GM12878 (cell line): ENCODE results near the gene VMP1. TPM values are rescaled to one million over a fixed set of nuclear protein-coding genes. Genes with fewer than 3 reads are reported as not detected.

Experiments used
- BACH1 ChIP-seq: fragments of 450-650 bp; IDR thresholded peaks from 2 replicates; pipeline ENCODE4 v1.6.1; 2017; ENCODE audit warnings: mild to moderate bottlenecking, borderline replicate concordance
- CHD1 ChIP-seq: IDR thresholded peaks from 2 replicates; pipeline ENCODE4 v1.6.1; 2012; ENCODE audit warnings: low read depth, low read length, improper control_type of control experiment
- FOS ChIP-seq: IDR thresholded peaks from 3 replicates; pipeline ENCODE4 v1.6.1; 2011; ENCODE audit warnings: borderline replicate concordance; ENCODE audit not compliant: insufficient read length; ENCODE audit errors: extremely low read depth
- IKZF1 ChIP-seq: fragments of 450-650 bp; conservative IDR thresholded peaks from 2 replicates; pipeline ENCODE4 v1.6.1; 2017; ENCODE audit warnings: antibody characterized with exemption, mild to moderate bottlenecking
- JUNB ChIP-seq: IDR thresholded peaks from 2 replicates; pipeline ENCODE4 v1.6.1; 2016; ENCODE audit warnings: antibody characterized with exemption, mild to moderate bottlenecking
- KLF5 ChIP-seq: fragments of 450-650 bp; IDR thresholded peaks from 2 replicates; pipeline ENCODE4 v1.6.1; 2014; ENCODE audit warnings: mild to moderate bottlenecking; ENCODE audit not compliant: partially characterized antibody
- NFYA ChIP-seq: IDR thresholded peaks from 2 replicates; pipeline ENCODE4 v1.6.1; 2011; ENCODE audit warnings: low read depth, mild to moderate bottlenecking, low read length, improper control_type of control experiment, borderline replicate concordance
- SMAD1 ChIP-seq: fragments of 450-650 bp; IDR thresholded peaks from 2 replicates; pipeline ENCODE4 v1.6.1; 2018; ENCODE audit warnings: mild to moderate bottlenecking, low read depth; ENCODE audit not compliant: partially characterized antibody
- TCF7 ChIP-seq: IDR thresholded peaks from 2 replicates; pipeline ENCODE4 v1.6.1; 2014; ENCODE audit warnings: antibody characterized with exemption, borderline replicate concordance
- ZNF217 ChIP-seq: fragments of 450-650 bp; IDR thresholded peaks from 2 replicates; pipeline ENCODE4 v1.6.1; 2017; ENCODE audit warnings: antibody characterized with exemption, mild to moderate bottlenecking
- polyA plus RNA-seq, 11 experiments: library from polyadenylated mRNA; depleted of rRNA in 4 of 11; unstranded in 6 of 11; stranded (reverse) in 5 of 11; fragments of >200 nt; fragmentation: Nextera tagmentation in 4 of 11; fragmentation: Illumina TruSeq in 1 of 11; extraction: Ambion mirVana in 4 of 11; extraction: Trizol in 1 of 11; gene quantifications; 1 replicate in 1 of 11; 2 replicates in 10 of 11; pipeline versions ENCODE4 v1.2.1 to v1.2.3, GENCODE V29; 2011 to 2016; ENCODE audit warnings: inconsistent platforms in 2 of 11, missing spikeins in 2 of 11, low read depth in 1 of 11
- total RNA-seq, 4 experiments: library from RNA; depleted of rRNA in 3 of 4; stranded (reverse); fragments of >200 nt in 3 of 4; fragmentation: Illumina TruSeq in 1 of 4; extraction: Trizol in 1 of 4; gene quantifications; 2 replicates each; pipeline versions ENCODE4 v1.2.1 to v1.2.3, GENCODE V29; 2013 to 2021
- TF ChIP-seq, protein P1 (sequence below): IDR thresholded peaks from 2 replicates; pipeline ENCODE4 v1.6.1; 2012; ENCODE audit warnings: mild to moderate bottlenecking, low read depth, low read length
- TF ChIP-seq, protein P2 (sequence below): fragments of 450-650 bp; conservative IDR thresholded peaks from 2 replicates; pipeline ENCODE4 v1.6.1; 2017; ENCODE audit warnings: mild to moderate bottlenecking, moderate library complexity
- TF ChIP-seq, protein P3 (sequence below): IDR thresholded peaks from 2 replicates; pipeline ENCODE4 v1.6.1; 2011; ENCODE audit warnings: borderline replicate concordance, low read depth, mild to moderate bottlenecking, moderate library complexity, low read length; ENCODE audit not compliant: insufficient read depth, poor library complexity, severe bottlenecking
- TF ChIP-seq, protein P4 (sequence below): IDR thresholded peaks from 2 replicates; pipeline ENCODE4 v1.6.1; 2012; ENCODE audit warnings: low read depth, low read length, improper control_type of control experiment

The VMP1 gene
- total and polyA plus RNA-seq, 10 of the 15 experiments (the other 5 are each of a cell fraction or from before 2014, with no cell fraction given): 88.4 to 199 (median 132) TPM

DNA sequence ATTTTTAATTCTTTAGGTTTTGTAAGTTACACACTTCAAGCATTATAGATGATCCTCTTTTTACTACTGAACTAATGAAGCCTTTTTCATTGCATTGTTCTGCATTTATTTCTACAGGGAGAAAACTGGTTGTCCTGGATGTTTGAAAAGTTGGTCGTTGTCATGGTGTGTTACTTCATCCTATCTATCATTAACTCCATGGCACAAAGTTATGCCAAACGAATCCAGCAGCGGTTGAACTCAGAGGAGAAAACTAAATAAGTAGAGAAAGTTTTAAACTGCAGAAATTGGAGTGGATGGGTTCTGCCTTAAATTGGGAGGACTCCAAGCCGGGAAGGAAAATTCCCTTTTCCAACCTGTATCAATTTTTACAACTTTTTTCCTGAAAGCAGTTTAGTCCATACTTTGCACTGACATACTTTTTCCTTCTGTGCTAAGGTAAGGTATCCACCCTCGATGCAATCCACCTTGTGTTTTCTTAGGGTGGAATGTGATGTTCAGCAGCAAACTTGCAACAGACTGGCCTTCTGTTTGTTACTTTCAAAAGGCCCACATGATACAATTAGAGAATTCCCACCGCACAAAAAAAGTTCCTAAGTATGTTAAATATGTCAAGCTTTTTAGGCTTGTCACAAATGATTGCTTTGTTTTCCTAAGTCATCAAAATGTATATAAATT is 132.3 kb downstream of the VMP1 start (continued):
- TF ChIP-seq, protein P1, sequence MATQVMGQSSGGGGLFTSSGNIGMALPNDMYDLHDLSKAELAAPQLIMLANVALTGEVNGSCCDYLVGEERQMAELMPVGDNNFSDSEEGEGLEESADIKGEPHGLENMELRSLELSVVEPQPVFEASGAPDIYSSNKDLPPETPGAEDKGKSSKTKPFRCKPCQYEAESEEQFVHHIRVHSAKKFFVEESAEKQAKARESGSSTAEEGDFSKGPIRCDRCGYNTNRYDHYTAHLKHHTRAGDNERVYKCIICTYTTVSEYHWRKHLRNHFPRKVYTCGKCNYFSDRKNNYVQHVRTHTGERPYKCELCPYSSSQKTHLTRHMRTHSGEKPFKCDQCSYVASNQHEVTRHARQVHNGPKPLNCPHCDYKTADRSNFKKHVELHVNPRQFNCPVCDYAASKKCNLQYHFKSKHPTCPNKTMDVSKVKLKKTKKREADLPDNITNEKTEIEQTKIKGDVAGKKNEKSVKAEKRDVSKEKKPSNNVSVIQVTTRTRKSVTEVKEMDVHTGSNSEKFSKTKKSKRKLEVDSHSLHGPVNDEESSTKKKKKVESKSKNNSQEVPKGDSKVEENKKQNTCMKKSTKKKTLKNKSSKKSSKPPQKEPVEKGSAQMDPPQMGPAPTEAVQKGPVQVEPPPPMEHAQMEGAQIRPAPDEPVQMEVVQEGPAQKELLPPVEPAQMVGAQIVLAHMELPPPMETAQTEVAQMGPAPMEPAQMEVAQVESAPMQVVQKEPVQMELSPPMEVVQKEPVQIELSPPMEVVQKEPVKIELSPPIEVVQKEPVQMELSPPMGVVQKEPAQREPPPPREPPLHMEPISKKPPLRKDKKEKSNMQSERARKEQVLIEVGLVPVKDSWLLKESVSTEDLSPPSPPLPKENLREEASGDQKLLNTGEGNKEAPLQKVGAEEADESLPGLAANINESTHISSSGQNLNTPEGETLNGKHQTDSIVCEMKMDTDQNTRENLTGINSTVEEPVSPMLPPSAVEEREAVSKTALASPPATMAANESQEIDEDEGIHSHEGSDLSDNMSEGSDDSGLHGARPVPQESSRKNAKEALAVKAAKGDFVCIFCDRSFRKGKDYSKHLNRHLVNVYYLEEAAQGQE: no peak
- TF ChIP-seq IKZF1: peak; percentile 9; the same call in 1 of the 2 replicates
- TF ChIP-seq, protein P2, sequence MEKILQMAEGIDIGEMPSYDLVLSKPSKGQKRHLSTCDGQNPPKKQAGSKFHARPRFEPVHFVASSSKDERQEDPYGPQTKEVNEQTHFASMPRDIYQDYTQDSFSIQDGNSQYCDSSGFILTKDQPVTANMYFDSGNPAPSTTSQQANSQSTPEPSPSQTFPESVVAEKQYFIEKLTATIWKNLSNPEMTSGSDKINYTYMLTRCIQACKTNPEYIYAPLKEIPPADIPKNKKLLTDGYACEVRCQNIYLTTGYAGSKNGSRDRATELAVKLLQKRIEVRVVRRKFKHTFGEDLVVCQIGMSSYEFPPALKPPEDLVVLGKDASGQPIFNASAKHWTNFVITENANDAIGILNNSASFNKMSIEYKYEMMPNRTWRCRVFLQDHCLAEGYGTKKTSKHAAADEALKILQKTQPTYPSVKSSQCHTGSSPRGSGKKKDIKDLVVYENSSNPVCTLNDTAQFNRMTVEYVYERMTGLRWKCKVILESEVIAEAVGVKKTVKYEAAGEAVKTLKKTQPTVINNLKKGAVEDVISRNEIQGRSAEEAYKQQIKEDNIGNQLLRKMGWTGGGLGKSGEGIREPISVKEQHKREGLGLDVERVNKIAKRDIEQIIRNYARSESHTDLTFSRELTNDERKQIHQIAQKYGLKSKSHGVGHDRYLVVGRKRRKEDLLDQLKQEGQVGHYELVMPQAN: peak; percentile 9; the same call in 1 of the 2 replicates
- TF ChIP-seq SMAD1: peak; percentile 57
- no peak for TF ChIP-seq KLF5
- TF ChIP-seq TCF7: no peak
- TF ChIP-seq, protein P3, sequence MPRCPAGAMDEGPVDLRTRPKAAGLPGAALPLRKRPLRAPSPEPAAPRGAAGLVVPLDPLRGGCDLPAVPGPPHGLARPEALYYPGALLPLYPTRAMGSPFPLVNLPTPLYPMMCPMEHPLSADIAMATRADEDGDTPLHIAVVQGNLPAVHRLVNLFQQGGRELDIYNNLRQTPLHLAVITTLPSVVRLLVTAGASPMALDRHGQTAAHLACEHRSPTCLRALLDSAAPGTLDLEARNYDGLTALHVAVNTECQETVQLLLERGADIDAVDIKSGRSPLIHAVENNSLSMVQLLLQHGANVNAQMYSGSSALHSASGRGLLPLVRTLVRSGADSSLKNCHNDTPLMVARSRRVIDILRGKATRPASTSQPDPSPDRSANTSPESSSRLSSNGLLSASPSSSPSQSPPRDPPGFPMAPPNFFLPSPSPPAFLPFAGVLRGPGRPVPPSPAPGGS: peak; percentile 13
- TF ChIP-seq JUNB: no peak
- no peak for TF ChIP-seq BACH1
- no peak; the same call in none of the 2 replicates for TF ChIP-seq CHD1
- no peak for TF ChIP-seq FOS
- no peak for TF ChIP-seq ZNF217
- TF ChIP-seq, protein P4, sequence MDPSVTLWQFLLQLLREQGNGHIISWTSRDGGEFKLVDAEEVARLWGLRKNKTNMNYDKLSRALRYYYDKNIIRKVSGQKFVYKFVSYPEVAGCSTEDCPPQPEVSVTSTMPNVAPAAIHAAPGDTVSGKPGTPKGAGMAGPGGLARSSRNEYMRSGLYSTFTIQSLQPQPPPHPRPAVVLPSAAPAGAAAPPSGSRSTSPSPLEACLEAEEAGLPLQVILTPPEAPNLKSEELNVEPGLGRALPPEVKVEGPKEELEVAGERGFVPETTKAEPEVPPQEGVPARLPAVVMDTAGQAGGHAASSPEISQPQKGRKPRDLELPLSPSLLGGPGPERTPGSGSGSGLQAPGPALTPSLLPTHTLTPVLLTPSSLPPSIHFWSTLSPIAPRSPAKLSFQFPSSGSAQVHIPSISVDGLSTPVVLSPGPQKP: no peak
- TF ChIP-seq NFYA: no peak
